H1 (cell line): ENCODE data around the gene KCTD21. TPM values are rescaled to one million over a fixed set of nuclear protein-coding genes. Genes with fewer than 3 reads are reported as not detected.

Experiments
- CTCF ChIA-PET: fragments of 300-600 bp; sonication (Branson Sonifier 250); formaldehyde crosslinking; loops from one replicate; lab custom pipeline; 2021; ENCODE audit not compliant: partially characterized antibody; lab: Charles Lee
- POLR2A ChIA-PET: fragments of 300-600 bp; sonication (Branson Sonifier 250); formaldehyde crosslinking; loops from one replicate; lab custom pipeline; 2021; ENCODE audit warnings: inconsistent platforms; ENCODE audit not compliant: partially characterized antibody; lab: Charles Lee
- DNase-seq, 2 experiments: peaks; one replicate each; pipeline versions ENCODE4 v3.0.0 to v3.0.0-alpha.2; 2010 to 2022; ENCODE audit warnings: low spot score in 2 of 2, low read depth in 1 of 2, mixed read lengths in 1 of 2
- FAIRE-seq: peaks from 2 replicates; lab custom pipeline; 2011; peaks lifted over from hg19 to GRCh38; lab: Jason Lieb, UNC
- H2AFZ ChIP-seq: 2 replicates; pipeline ENCODE4 v1.8.1; 2012; ENCODE audit warnings: low read length, inconsistent platforms
- H2AK5ac ChIP-seq: 2 replicates; pipeline ENCODE4 v1.6.1; 2013; ENCODE audit warnings: low read depth, low read length
- H2BK120ac ChIP-seq: replicated peaks from 2 replicates; pipeline ENCODE3; 2013; ENCODE audit warnings: low read depth, low read length, inconsistent platforms
- H2BK12ac ChIP-seq: 2 replicates; pipeline ENCODE4 v1.6.1; 2013; ENCODE audit warnings: low read depth, low read length
- H2BK15ac ChIP-seq: 2 replicates; pipeline ENCODE4 v1.6.1; 2013; ENCODE audit warnings: low read length
- H2BK20ac ChIP-seq: 2 replicates; pipeline ENCODE4 v1.6.1; 2013; ENCODE audit warnings: low read length
- H2BK5ac ChIP-seq: 2 replicates; pipeline ENCODE4 v1.6.1; 2013; ENCODE audit warnings: low read depth, low read length
- H3K14ac ChIP-seq: 2 replicates; pipeline ENCODE4 v1.6.1; 2013; ENCODE audit warnings: inconsistent platforms; ENCODE audit not compliant: insufficient read length
- H3K18ac ChIP-seq: 2 replicates; pipeline ENCODE4 v1.6.1; 2013; ENCODE audit warnings: low read length; ENCODE audit errors: extremely low read depth
- H3K23ac ChIP-seq: 2 replicates; pipeline ENCODE4 v1.6.1; 2013; ENCODE audit warnings: inconsistent platforms; ENCODE audit not compliant: insufficient read length
- H3K23me2 ChIP-seq: 2 replicates; pipeline ENCODE4 v1.6.1; 2013; ENCODE audit warnings: low read depth, low read length
- H3K27ac ChIP-seq: 2 replicates; pipeline ENCODE4 v1.6.1; 2011; ENCODE audit warnings: low read depth, low read length, inconsistent platforms
- H3K27me3 ChIP-seq, 4 experiments: replicated peaks in 1 of 4; 1 replicate in 1 of 4; 2 replicates in 3 of 4; pipeline versions ENCODE4 v1.6.1 to v1.8.1; 2011 to 2013; ENCODE audit warnings: low read length in 3 of 4, mild to moderate bottlenecking in 3 of 4, inconsistent platforms in 2 of 4, mixed read lengths in 2 of 4, moderate library complexity in 1 of 4; ENCODE audit not compliant: control insufficient read depth in 3 of 4, insufficient read depth in 3 of 4; ENCODE audit errors: extremely low read depth in 1 of 4
- H3K36me3 ChIP-seq, 4 experiments: 2 replicates each; pipeline versions ENCODE4 v1.6.1 to v1.8.1; 2011 to 2013; ENCODE audit warnings: mild to moderate bottlenecking in 4 of 4, low read length in 3 of 4, moderate library complexity in 2 of 4, control low read depth in 1 of 4, inconsistent platforms in 1 of 4; ENCODE audit not compliant: insufficient read depth in 4 of 4, control insufficient read depth in 2 of 4
- H3K4ac ChIP-seq: replicated peaks from 2 replicates; pipeline ENCODE3; 2013; ENCODE audit warnings: low read length, low read depth, mixed read lengths, inconsistent platforms; ENCODE audit not compliant: insufficient read length
- H3K4me1 ChIP-seq, 4 experiments: replicated peaks in 1 of 4; 1 replicate in 1 of 4; 2 replicates in 3 of 4; pipeline versions ENCODE4 v1.6.1 to v1.8.1; 2011 to 2013; ENCODE audit warnings: low read length in 3 of 4, inconsistent platforms in 2 of 4, mixed read lengths in 1 of 4; ENCODE audit not compliant: insufficient read depth in 4 of 4, control insufficient read depth in 3 of 4
- H3K4me2 ChIP-seq, 2 experiments: 2 replicates each; pipeline versions ENCODE4 v1.6.1 to v1.8.1; 2011 to 2013; ENCODE audit warnings: low read depth in 2 of 2, low read length in 2 of 2, control low read depth in 1 of 2, inconsistent platforms in 1 of 2, mild to moderate bottlenecking in 1 of 2; ENCODE audit not compliant: insufficient read depth in 1 of 2
- H3K4me3 ChIP-seq, 4 experiments: fragments of 200-600, 300-600 bp in 1 of 4; sonication (generic), shearing (Covaris generic), sonication (Bioruptor Twin) in 1 of 4; 2 replicates each; pipeline versions ENCODE4 v1.5.1 to v1.8.1; 2011 to 2016; ENCODE audit warnings: low read length in 4 of 4, low read depth in 3 of 4, control low read depth in 2 of 4, inconsistent platforms in 2 of 4, mild to moderate bottlenecking in 2 of 4, mixed read lengths in 1 of 4, moderate library complexity in 1 of 4; ENCODE audit not compliant: insufficient read depth in 2 of 4; ENCODE audit errors: extremely low read depth in 1 of 4
- H3K56ac ChIP-seq: replicated peaks from 2 replicates; pipeline ENCODE3; 2013; ENCODE audit warnings: low read depth, mild to moderate bottlenecking, mixed read lengths, low read length, inconsistent platforms; ENCODE audit not compliant: insufficient read length
- H3K79me1 ChIP-seq: 2 replicates; pipeline ENCODE4 v1.6.1; 2013; ENCODE audit warnings: low read depth, low read length, control low read depth
- H3K79me2 ChIP-seq, 2 experiments: 2 replicates each; pipeline versions ENCODE4 v1.6.1 to v1.8.1; 2012 to 2013; ENCODE audit warnings: low read length in 2 of 2, mild to moderate bottlenecking in 2 of 2, inconsistent platforms in 1 of 2; ENCODE audit not compliant: insufficient read depth in 2 of 2, control insufficient read depth in 1 of 2
- H3K9ac ChIP-seq, 4 experiments: replicated peaks in 1 of 4; 1 replicate in 1 of 4; 2 replicates in 3 of 4; pipeline versions ENCODE4 v1.6.1 to v1.8.1; 2011 to 2013; ENCODE audit warnings: low read depth in 3 of 4, low read length in 3 of 4, control low read depth in 2 of 4, mild to moderate bottlenecking in 2 of 4, moderate library complexity in 2 of 4, inconsistent platforms in 1 of 4; ENCODE audit errors: extremely low read depth in 1 of 4
- H3K9me3 ChIP-seq, 2 experiments: 2 replicates each; pipeline versions ENCODE4 v1.6.1 to v1.8.1; 2012 to 2013; ENCODE audit warnings: mild to moderate bottlenecking in 2 of 2, moderate library complexity in 2 of 2, control low read depth in 1 of 2, inconsistent platforms in 1 of 2, low read depth in 1 of 2, low read length in 1 of 2, mixed read lengths in 1 of 2; ENCODE audit not compliant: insufficient read depth in 2 of 2
- H4K20me1 ChIP-seq, 2 experiments: replicated peaks in 1 of 2; 2 replicates each; pipeline versions ENCODE3 to v1.8.1; 2011 to 2013; ENCODE audit warnings: inconsistent platforms in 2 of 2, low read length in 2 of 2, mild to moderate bottlenecking in 1 of 2; ENCODE audit not compliant: insufficient read depth in 2 of 2, control insufficient read depth in 1 of 2
- H4K5ac ChIP-seq: 2 replicates; pipeline ENCODE4 v1.6.1; 2013; ENCODE audit warnings: low read length, low read depth, mixed read lengths, inconsistent platforms; ENCODE audit not compliant: insufficient read length
- H4K8ac ChIP-seq: 2 replicates; pipeline ENCODE4 v1.8.0; 2013; ENCODE audit warnings: mild to moderate bottlenecking, moderate library complexity, low read length, inconsistent platforms; ENCODE audit not compliant: insufficient read depth; ENCODE audit errors: extremely low read depth
- H4K91ac ChIP-seq: replicated peaks from 2 replicates; pipeline ENCODE3; 2013; ENCODE audit warnings: low read length, mixed read lengths, inconsistent platforms; ENCODE audit not compliant: insufficient read length
- ATF2 ChIP-seq: IDR thresholded peaks from 2 replicates; pipeline ENCODE4 v1.6.1; 2012; ENCODE audit warnings: low read length, inconsistent platforms
- CBX8 ChIP-seq: fragments of 300-800, 300-1000 bp; sonication (generic); IDR thresholded peaks from 2 replicates; pipeline ENCODE4 v1.7.1; 2016; ENCODE audit warnings: low read depth, low read length, borderline replicate concordance
- EGR1 ChIP-seq: IDR thresholded peaks from 2 replicates; pipeline ENCODE4 v1.6.1; 2011; ENCODE audit warnings: low read depth, low read length, borderline replicate concordance
- GABPA ChIP-seq: IDR thresholded peaks from 2 replicates; pipeline ENCODE4 v1.6.1; 2011; ENCODE audit warnings: mild to moderate bottlenecking, low read length, moderate library complexity, borderline replicate concordance; ENCODE audit not compliant: insufficient read depth
- JUN ChIP-seq: IDR thresholded peaks from 2 replicates; pipeline ENCODE4 v1.6.1; 2011; ENCODE audit warnings: low read depth, mild to moderate bottlenecking, improper control_type of control experiment, low read length
- KDM1A ChIP-seq: fragments of 200-600, 300-600 bp; sonication (generic); IDR thresholded peaks from 2 replicates; pipeline ENCODE4 v1.7.1; 2016; ENCODE audit warnings: mild to moderate bottlenecking, low read length, borderline replicate concordance
- MAX ChIP-seq: IDR thresholded peaks from 2 replicates; pipeline ENCODE4 v1.6.1; 2012; ENCODE audit warnings: inconsistent platforms
- POLR2AphosphoS5 ChIP-seq: IDR thresholded peaks from 2 replicates; pipeline ENCODE4 v1.6.1; 2011; ENCODE audit warnings: low read depth, low read length
- RFX5 ChIP-seq: IDR thresholded peaks from 2 replicates; pipeline ENCODE4 v1.6.1; 2011; ENCODE audit warnings: low read depth, low read length, improper control_type of control experiment, borderline replicate concordance
- RNF2 ChIP-seq: fragments of 200-900, 300-1000 bp; sonication (generic); IDR thresholded peaks from 2 replicates; pipeline ENCODE4 v1.7.1; 2016; ENCODE audit warnings: borderline replicate concordance, low read depth, mild to moderate bottlenecking, antibody characterized with exemption, low read length; ENCODE audit not compliant: poor library complexity, severe bottlenecking; ENCODE audit errors: missing control alignments
- SP4 ChIP-seq: IDR thresholded peaks from 2 replicates; pipeline ENCODE4 v1.6.1; 2012; ENCODE audit warnings: low read length, inconsistent platforms
- SRF ChIP-seq: IDR thresholded peaks from 2 replicates; pipeline ENCODE4 v1.6.1; 2011; ENCODE audit warnings: mild to moderate bottlenecking, low read depth, low read length, moderate library complexity
- TBP ChIP-seq: IDR thresholded peaks from 2 replicates; pipeline ENCODE4 v1.6.1; 2011; ENCODE audit warnings: low read depth, low read length, improper control_type of control experiment
- WGBS, 2 experiments: shearing (Covaris generic) in 1 of 2; methylation state at CpG; one replicate each; pipeline versions ENCODE4 v1.1.6 to v1.1.7; 2013 to 2015; ENCODE audit warnings: low lambda C conversion rate in 2 of 2, mixed read lengths in 2 of 2, inconsistent platforms in 1 of 2, low coverage in 1 of 2, missing lambda C conversion rate in 1 of 2; ENCODE audit not compliant: insufficient replicate concordance in 2 of 2, insufficient coverage in 1 of 2, insufficient read length in 1 of 2; ENCODE audit errors: extremely low coverage in 1 of 2, missing lambda C conversion rate in 1 of 2; 5-methylcytosine and 5-hydroxymethylcytosine counted together
- polyA plus RNA-seq, 7 experiments: library from polyadenylated mRNA; depleted of rRNA in 3 of 7; stranded (reverse) in 5 of 7; unstranded in 2 of 7; fragments of >200 nt in 5 of 7; fragments of 200-250 nt in 2 of 7; gene quantifications; 1 replicate in 5 of 7; 2 replicates in 1 of 7; 4 replicates in 1 of 7; pipeline versions ENCODE4 v1.2.1 to v1.2.3, GENCODE V29; 2011 to 2013; ENCODE audit warnings: missing spikeins in 2 of 7, mixed read lengths in 2 of 7
- total RNA-seq: library from RNA; stranded (reverse); fragmentation: NEBNext Ultra II Directional; extraction: Animal tissue kit (Norgen Biotek cat#: 25700); gene quantifications from 2 replicates; pipeline ENCODE4 v1.2.1, GENCODE V29; 2021

The KCTD21 gene
- total and polyA plus RNA-seq, 2 of the 8 experiments (the other 6 are each of a cell fraction or from before 2014, with no cell fraction given), result 3.2 to 4.1 TPM

GRCh38 chr11:78180751-78181150, 7.7 kb downstream of the KCTD21 start:
- H2BK120ac ChIP-seq, result no peak overlapping the region
- DNase-seq (no peak), FAIRE-seq (no peak)
- H3K27me3 ChIP-seq, result no peaks in the 10 kb centered on the region
- H2BK12ac ChIP-seq, result no peak overlapping the region
- H3K4me1 ChIP-seq, result peaks cover 0 to 2% (median 0%) of the 10 kb centered on the region in 4 experiments; a peak in 1 of 7 replicates
- H3K36me3 ChIP-seq, result no peaks in the 10 kb centered on the region
- no peaks in the 10 kb centered on the region for H4K20me1 ChIP-seq
- H3K14ac ChIP-seq, result no peak overlapping the region
- no peaks in the 10 kb centered on the region for H3K79me2 ChIP-seq
- H3K4ac ChIP-seq, result no peak overlapping the region
- H2BK5ac ChIP-seq, result no peak overlapping the region
- H3K4me2 ChIP-seq, result no peak overlapping the region
- no peak overlapping the region for H4K8ac ChIP-seq
- no peak overlapping the region for H2AFZ ChIP-seq
- H4K5ac ChIP-seq, result no peak overlapping the region
- no peak overlapping the region for H2BK15ac ChIP-seq
- H3K79me1 ChIP-seq, result no peaks in the 10 kb centered on the region
- ChIA-PET POLR2A (no interaction called here), CTCF (no interaction called here)
- H3K9me3 ChIP-seq, result no peaks in the 10 kb centered on the region
- H3K9ac ChIP-seq, result no peak overlapping the region
- 90% methylated on average over 4 of the region's 4 CpGs; no CpG with 5 or more reads in 1 of the 2 experiments for WGBS, 2 experiments
- H3K23ac ChIP-seq, result no peak overlapping the region
- H4K91ac ChIP-seq, result no peak overlapping the region
- no peak overlapping the region for H3K27ac ChIP-seq
- no peak overlapping the region for H3K4me3 ChIP-seq
- no peak overlapping the region for H3K56ac ChIP-seq
- H3K18ac ChIP-seq, result no peak overlapping the region
- 0 out of 2 replicates have a peak, but pooled peaks cover 2% of the 10 kb centered on the region for H3K23me2 ChIP-seq
- H2AK5ac ChIP-seq, result no peak overlapping the region
- no peak overlapping the region for H2BK20ac ChIP-seq
- TF ChIP-seq JUN, result no peak
- TF ChIP-seq EGR1, result no peak
- TF ChIP-seq GABPA, result no peak
- no peak for TF ChIP-seq KDM1A
- no peak for TF ChIP-seq RFX5
- TF ChIP-seq TBP, result no peak
- no peak for TF ChIP-seq RNF2
- TF ChIP-seq SP4, result no peak
- no peak for TF ChIP-seq MAX
- TF ChIP-seq SRF, result no peak
- no peak for TF ChIP-seq POLR2AphosphoS5
- no peak for TF ChIP-seq ATF2
- no peak for TF ChIP-seq CBX8
